ENCODE results near the gene RNF150. TPM values are rescaled to one million over a fixed set of nuclear protein-coding genes. Genes with fewer than 3 reads are reported as not detected.
"Not testable (repeated sequence)": the region's sequence is repeated elsewhere in the genome, so short reads cannot be mapped to it uniquely, and the experiment has no call there.

The RNF150 gene
- total RNA-seq, 4 donors from 2014 or later, result 1.6 to 21.2 (median 4.9) TPM

GRCh38 chr4:141057582-141057981 lies 75.7 kb downstream of the RNF150 start:
- H3K4me3 ChIP-seq, result no peak overlapping the region
- in situ Hi-C loops (cut with MboI; ENCODE audit: low sequenced_read_pairs in 4 of 4), result no loop called here
- intact Hi-C loops (cut with DNase I; ENCODE audit: low total_unique reads), result no loop called here
- no peaks in the 10 kb centered on the region for H3K27me3 ChIP-seq
- ATAC-seq (no peak), DNase-seq (no peak)
- no peak overlapping the region for H3K27ac ChIP-seq
- no peaks in the 10 kb centered on the region for H3K4me1 ChIP-seq
- no peaks in the 10 kb centered on the region for H3K36me3 ChIP-seq
- TF ChIP-seq, protein P1, sequence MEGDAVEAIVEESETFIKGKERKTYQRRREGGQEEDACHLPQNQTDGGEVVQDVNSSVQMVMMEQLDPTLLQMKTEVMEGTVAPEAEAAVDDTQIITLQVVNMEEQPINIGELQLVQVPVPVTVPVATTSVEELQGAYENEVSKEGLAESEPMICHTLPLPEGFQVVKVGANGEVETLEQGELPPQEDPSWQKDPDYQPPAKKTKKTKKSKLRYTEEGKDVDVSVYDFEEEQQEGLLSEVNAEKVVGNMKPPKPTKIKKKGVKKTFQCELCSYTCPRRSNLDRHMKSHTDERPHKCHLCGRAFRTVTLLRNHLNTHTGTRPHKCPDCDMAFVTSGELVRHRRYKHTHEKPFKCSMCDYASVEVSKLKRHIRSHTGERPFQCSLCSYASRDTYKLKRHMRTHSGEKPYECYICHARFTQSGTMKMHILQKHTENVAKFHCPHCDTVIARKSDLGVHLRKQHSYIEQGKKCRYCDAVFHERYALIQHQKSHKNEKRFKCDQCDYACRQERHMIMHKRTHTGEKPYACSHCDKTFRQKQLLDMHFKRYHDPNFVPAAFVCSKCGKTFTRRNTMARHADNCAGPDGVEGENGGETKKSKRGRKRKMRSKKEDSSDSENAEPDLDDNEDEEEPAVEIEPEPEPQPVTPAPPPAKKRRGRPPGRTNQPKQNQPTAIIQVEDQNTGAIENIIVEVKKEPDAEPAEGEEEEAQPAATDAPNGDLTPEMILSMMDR (IDR thresholded peaks at IDR 0.05 in 4 of 5, conservative IDR thresholded peaks at IDR 0.05 in 1 of 5), result no peak
- no peak for TF ChIP-seq POLR2A (IDR thresholded peaks at IDR 0.05)
- no peaks in the 10 kb centered on the region for H3K9me3 ChIP-seq

- Histone ChIP-seq H3K27me3 (no peaks in the 10 kb centered on the region), H3K9me3 (no peaks in the 10 kb centered on the region), H3K36me3 (no peaks in the 10 kb centered on the region), H3K27ac (no peak overlapping the region), H3K4me1 (no peaks in the 10 kb centered on the region), H3K4me3 (no peak overlapping the region)
- TF ChIP-seq, protein P1 (IDR thresholded peaks at IDR 0.05 in 4 of 5, conservative IDR thresholded peaks at IDR 0.05 in 1 of 5), result no peak
- TF ChIP-seq POLR2A (IDR thresholded peaks at IDR 0.05), result no peak
- in situ Hi-C loops (cut with MboI; ENCODE audit: low sequenced_read_pairs in 4 of 4), result no loop called here
- ATAC-seq, result no peak
- no peak for DNase-seq
- intact Hi-C loops (cut with DNase I; ENCODE audit: low total_unique reads), result no loop called here
Observed at GRCh38 chr4:141056473-141056872, 76.8 kb downstream of the RNF150 start.

DNA sequence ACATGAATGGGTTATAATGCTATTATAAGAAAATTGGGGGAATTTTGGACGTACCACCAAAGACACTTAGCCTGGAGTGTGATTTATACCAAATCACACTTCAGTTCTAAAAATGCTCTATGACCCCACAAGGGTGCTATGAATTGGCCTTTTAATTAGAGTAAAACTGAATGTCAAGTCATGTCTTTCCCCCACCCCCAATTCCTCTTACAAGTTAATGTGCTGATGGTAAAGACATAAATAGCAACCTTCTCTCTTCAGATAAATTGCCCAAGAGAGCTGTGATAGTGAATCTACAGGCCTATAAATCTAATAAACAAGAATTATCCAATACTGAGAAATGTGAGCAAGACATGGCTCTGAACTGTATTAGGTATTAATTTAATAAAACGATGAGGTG lies 78.8 kb downstream of the RNF150 start:
- Histone ChIP-seq H3K4me3 (no peak overlapping the region), H3K36me3 (no peaks in the 10 kb centered on the region), H3K9me3 (no peaks in the 10 kb centered on the region), H3K27me3 (no peaks in the 10 kb centered on the region), H3K27ac (no peak overlapping the region), H3K4me1 (no peaks in the 10 kb centered on the region)
- DNase-seq (no peak), ATAC-seq (no peak)
- in situ Hi-C loops (cut with MboI; ENCODE audit: low sequenced_read_pairs in 4 of 4) (no loop called here), intact Hi-C loops (cut with DNase I; ENCODE audit: low total_unique reads) (no loop called here)
- no peak for TF ChIP-seq POLR2A (IDR thresholded peaks at IDR 0.05)
- TF ChIP-seq, protein P1 (IDR thresholded peaks at IDR 0.05 in 4 of 5, conservative IDR thresholded peaks at IDR 0.05 in 1 of 5), result no peak

- H3K27me3 ChIP-seq; H3K9me3 ChIP-seq; DNase-seq; H3K27ac ChIP-seq; H3K4me3 ChIP-seq; intact Hi-C loops (cut with DNase I; ENCODE audit: low total_unique reads); ATAC-seq; H3K36me3 ChIP-seq; in situ Hi-C loops (cut with MboI; ENCODE audit: low sequenced_read_pairs in 4 of 4): not testable (repeated sequence)
- H3K4me1 ChIP-seq, result peaks cover 6 to 11% of the 10 kb centered on the region in 2 donors
Observed at GRCh38 chr4:141050999-141051398, 82.3 kb downstream of the RNF150 start.

GRCh38 chr4:141047228-141047884 lies 85.9 kb downstream of the RNF150 start:
- DNase-seq (no peak), ATAC-seq (no peak)
- H3K4me1 ChIP-seq, result peaks cover 6 to 13% of the 10 kb centered on the region in 2 donors
- TF ChIP-seq, protein P1 (IDR thresholded peaks at IDR 0.05 in 4 of 5, conservative IDR thresholded peaks at IDR 0.05 in 1 of 5), result no peak
- TF ChIP-seq POLR2A (IDR thresholded peaks at IDR 0.05), result no peak
- H3K27me3 ChIP-seq, result no peaks in the 10 kb centered on the region
- H3K36me3 ChIP-seq, result no peaks in the 10 kb centered on the region
- H3K27ac ChIP-seq, result no peak overlapping the region
- intact Hi-C loops (cut with DNase I; ENCODE audit: low total_unique reads), result no loop called here
- no peak overlapping the region for H3K4me3 ChIP-seq
- in situ Hi-C loops (cut with MboI; ENCODE audit: low sequenced_read_pairs in 4 of 4), result no loop called here
- no peaks in the 10 kb centered on the region for H3K9me3 ChIP-seq
